Fibroblast of pulmonary artery (primary cell): ENCODE data around the gene S100A7.

ENCODE experiments used
- DNase-seq: peaks from one replicate; pipeline ENCODE4 v3.0.0-alpha.2; 2010; ENCODE audit warnings: low read depth
- H3K4me3 ChIP-seq: replicated peaks from 2 replicates; pipeline ENCODE4 v1.5.1; 2011; ENCODE audit warnings: low read depth, mild to moderate bottlenecking, control low read depth, low read length, moderate library complexity
- TF ChIP-seq, protein P1 (sequence below): IDR thresholded peaks from 2 replicates; pipeline ENCODE4 v1.5.1; 2011; ENCODE audit warnings: mild to moderate bottlenecking, control low read depth, low read length, inconsistent platforms; ENCODE audit errors: missing control alignments

S100A7 gene

DNA sequence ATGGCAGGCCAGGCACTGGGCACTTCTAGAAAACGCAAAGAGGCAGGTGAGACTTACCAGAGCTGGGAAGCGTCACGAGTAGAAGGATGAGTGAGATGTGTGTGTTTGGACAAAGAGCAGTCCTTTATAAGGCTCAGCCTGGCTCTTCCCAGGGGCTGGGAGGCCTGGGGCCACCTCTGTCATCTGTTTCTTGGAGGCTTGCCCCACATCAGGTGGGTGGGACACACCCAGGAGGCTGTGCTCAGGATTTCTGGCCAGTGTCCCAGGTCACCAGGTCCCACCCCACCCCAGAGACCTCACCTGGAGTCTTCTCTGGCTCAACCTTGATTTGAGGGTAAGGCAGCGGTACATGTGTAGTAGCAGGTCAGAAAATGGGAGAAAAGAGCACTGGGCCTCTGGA lies at the start of gene S100A7:
TSS of gene S100A7 (minus strand) at position 101 of the 400 bp plus-strand sequence. CDS start 1,638 bp downstream, outside the sequence.
- TF ChIP-seq, protein P1, sequence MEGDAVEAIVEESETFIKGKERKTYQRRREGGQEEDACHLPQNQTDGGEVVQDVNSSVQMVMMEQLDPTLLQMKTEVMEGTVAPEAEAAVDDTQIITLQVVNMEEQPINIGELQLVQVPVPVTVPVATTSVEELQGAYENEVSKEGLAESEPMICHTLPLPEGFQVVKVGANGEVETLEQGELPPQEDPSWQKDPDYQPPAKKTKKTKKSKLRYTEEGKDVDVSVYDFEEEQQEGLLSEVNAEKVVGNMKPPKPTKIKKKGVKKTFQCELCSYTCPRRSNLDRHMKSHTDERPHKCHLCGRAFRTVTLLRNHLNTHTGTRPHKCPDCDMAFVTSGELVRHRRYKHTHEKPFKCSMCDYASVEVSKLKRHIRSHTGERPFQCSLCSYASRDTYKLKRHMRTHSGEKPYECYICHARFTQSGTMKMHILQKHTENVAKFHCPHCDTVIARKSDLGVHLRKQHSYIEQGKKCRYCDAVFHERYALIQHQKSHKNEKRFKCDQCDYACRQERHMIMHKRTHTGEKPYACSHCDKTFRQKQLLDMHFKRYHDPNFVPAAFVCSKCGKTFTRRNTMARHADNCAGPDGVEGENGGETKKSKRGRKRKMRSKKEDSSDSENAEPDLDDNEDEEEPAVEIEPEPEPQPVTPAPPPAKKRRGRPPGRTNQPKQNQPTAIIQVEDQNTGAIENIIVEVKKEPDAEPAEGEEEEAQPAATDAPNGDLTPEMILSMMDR, result no peak
- no peak within 1 kb of the TSS for H3K4me3 ChIP-seq
- DNase-seq, result no peak

DNA sequence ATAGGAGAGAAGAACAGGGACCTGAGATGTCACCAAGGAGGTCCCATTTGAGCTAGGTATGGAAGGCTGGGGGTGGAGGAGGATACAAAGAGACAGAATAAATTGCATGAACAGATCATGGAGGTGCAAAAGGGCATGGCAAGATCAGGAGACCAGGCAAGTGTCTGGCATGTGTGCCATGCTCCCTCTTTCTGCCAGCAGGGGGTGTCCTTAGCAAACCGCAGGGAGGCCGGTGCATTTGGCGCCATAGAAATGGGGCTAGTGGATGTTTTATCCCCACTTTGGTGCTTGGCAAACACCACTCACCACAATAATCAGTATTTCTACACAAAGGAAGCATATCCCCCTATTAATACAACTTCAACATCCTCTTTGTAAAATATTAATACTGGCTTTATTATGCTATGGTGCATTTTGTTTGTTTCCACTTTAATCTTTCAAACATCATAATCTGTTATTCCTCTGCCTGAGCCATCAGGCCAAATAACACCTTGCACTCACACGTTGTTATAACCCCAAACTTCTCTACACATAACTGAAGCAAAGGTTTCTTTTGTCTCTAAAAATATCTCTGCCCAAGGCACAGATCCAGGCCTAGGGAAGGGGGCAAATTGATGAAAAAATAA lies 49.4 kb upstream of the S100A7 start:
- DNase-seq, result no peak
- H3K4me3 ChIP-seq, result no peak overlapping the region
- TF ChIP-seq, protein P1, result peak; percentile 62

DNA sequence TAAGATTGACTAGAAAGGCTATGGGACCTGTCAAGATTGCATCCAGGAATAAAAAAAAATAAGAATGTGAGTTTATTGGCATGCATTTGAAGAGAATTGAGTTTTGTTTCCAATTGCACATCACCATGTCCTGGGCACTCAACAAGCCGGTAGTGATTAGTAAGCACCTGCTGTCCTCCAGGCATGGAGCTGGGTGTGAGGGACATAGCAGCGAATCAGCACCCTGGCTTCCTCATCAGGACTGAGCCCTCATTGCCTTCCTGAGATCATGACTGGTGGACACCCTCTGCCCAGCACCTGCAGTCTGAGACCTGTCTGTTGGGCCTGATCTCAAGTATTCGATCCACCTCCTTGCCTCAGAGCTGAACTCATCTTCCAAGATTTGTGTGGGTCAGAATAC lies 48.6 kb upstream of the S100A7 start:
- no peak overlapping the region for H3K4me3 ChIP-seq
- TF ChIP-seq, protein P1, result no peak
- no peak for DNase-seq

DNA sequence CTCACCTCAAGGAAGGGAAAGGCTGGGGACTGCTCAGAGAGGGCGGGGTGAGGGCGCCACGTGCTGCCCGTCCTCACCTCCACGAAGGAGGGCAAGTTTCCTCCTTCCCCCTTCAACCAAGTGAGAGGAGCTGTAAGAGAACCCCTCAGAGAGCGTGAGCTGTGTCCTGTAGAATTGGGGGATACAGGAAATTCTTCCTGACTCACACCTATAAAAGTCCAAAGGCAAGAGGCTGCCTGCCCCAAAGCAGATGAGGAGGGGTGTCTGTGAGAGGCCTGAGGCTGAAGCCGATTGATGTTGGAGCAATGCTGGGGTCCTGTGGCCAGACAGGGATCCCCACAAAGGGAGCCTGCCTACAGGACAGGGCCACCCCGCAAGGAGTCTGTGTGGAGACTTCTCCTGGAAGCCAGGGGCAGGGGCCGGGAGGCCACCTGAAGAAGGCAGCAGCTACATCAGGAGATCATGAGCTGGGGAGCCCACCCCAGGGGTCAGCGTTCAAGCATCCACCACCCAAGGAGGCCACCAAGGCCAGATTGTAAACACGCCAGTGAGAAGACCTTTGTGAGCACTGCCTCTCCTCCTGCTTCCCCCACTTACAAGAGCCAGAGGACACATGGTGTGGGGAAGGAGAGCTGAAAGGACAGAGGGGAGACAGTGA lies 47.6 kb upstream of the S100A7 start:
- H3K4me3 ChIP-seq, result no peak overlapping the region
- DNase-seq, result no peak
- TF ChIP-seq, protein P1, result no peak

DNA sequence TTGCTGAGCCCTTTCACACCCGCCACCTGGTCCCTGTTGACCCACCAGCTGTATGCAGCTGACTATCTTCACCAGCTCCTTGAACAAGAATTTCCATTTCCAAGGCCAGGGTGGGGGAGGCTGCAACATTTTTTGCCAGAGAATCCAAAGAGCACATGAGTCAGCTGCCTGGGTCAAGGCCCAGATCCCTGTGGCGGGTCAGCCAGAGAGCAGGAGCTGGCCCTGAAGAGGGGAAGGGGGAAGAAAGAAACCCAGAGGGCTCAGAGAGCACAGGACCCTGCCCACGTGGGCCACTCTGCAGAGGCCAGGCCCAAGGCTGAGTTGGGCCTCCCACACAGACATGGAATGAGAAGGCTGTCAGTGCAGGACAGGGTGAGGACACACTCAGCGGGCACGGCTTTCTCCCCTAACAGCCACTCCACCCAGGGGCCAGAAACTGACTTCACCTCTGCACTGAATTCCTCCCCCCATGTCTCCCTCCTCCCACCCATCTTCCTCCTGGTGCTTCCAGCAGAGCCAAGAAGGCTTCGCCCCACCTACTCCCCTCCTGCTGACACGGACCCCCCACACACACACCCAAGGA lies 46.5 kb upstream of the S100A7 start:
- peak overlapping the region; percentile 10 for H3K4me3 ChIP-seq
- DNase-seq, result peak; percentile 94
- TF ChIP-seq, protein P1, result no peak

DNA sequence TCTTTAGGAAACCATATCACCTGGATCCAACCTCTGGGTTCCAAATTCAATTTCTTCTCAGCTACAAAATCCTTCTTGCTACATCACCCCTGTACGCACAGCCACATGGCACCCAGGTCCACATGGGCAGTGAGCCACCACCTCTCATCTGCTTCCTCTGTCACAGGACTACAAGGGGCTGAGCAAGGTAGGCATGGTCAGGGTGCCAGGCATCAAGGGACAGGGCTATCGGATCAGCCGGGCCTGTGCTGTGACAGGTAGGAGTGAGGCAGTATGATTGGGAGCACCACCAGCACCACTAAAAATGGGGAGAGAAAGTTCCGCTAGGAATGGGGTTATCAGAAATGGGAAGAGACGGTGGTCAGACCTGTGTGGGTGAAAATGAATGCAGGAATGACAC lies 45.9 kb upstream of the S100A7 start:
- H3K4me3 ChIP-seq, result no peak overlapping the region
- TF ChIP-seq, protein P1, result no peak
- DNase-seq, result no peak

DNA sequence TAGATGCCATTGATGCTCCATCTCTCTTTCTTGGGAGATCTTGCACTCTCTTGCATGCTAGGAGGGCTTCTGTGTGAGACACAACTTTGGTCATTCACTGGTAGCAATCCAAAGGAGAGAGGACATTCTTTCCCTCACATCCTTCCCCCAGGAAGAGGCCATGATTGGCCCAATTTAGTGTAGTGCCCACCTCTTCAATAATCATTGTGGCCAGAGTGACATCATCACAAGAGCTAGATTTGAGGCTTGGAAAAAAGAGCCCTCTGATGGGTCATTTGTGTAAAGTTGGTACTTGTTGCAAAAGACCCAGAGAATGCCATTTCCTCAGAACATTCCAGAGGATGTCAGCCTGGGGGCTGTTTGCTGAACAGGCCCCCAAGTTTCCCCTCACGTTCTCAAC lies 45.1 kb upstream of the S100A7 start:
- H3K4me3 ChIP-seq, result no peak overlapping the region
- DNase-seq, result peak; percentile 23
- TF ChIP-seq, protein P1, result no peak
